ENCODE results near the gene OAS2.

Gene OAS2

GRCh38 chr12:112978163-112979040 is at the start of gene OAS2:
Gene OAS2 (plus strand): TSS chr12:112978519. CDS start chr12:112978609, 90 bp downstream.
- peak; percentile 89 for DNase-seq (ENCODE audit: low spot score)

- DNase-seq (ENCODE audit: low spot score) = no peak
Observed at GRCh38 chr12:112928978-112929377, 49.3 kb upstream of the OAS2 start.

GRCh38 chr12:112929715-112930114 is 48.6 kb upstream of the OAS2 start:
- DNase-seq (ENCODE audit: low spot score) = no peak

- DNase-seq (ENCODE audit: low spot score) = no peak
Observed at GRCh38 chr12:112930350-112930749, 48.0 kb upstream of the OAS2 start.

- DNase-seq (ENCODE audit: low spot score) = no peak
Observed at GRCh38 chr12:112932485-112933128, 45.7 kb upstream of the OAS2 start.

GRCh38 chr12:112933129-112933505 is 45.2 kb upstream of the OAS2 start:
- no peak for DNase-seq (ENCODE audit: low spot score)

GRCh38 chr12:112936264-112936663 is 42.1 kb upstream of the OAS2 start:
- no peak for DNase-seq (ENCODE audit: low spot score)

- DNase-seq (ENCODE audit: low spot score) = no peak
Observed at GRCh38 chr12:112936927-112937326, 41.4 kb upstream of the OAS2 start.

GRCh38 chr12:112937741-112938719 is 40.3 kb upstream of the OAS2 start, which contains the start of gene OAS3:
Gene OAS3 (plus strand): TSS chr12:112938474. CDS start chr12:112938531, 57 bp downstream.
- DNase-seq (ENCODE audit: low spot score) = peak; percentile 72

GRCh38 chr12:112938751-112939150 is 39.6 kb upstream of the OAS2 start:
- no peak for DNase-seq (ENCODE audit: low spot score)

- no peak for DNase-seq (ENCODE audit: low spot score)
Observed at GRCh38 chr12:112939761-112940381, 38.4 kb upstream of the OAS2 start.

GRCh38 chr12:112941528-112942335 is 36.6 kb upstream of the OAS2 start:
- DNase-seq (ENCODE audit: low spot score) = no peak

GRCh38 chr12:112942572-112942971 is 35.7 kb upstream of the OAS2 start:
- no peak for DNase-seq (ENCODE audit: low spot score)

- DNase-seq (ENCODE audit: low spot score) = no peak
Observed at GRCh38 chr12:112944024-112944690, 34.2 kb upstream of the OAS2 start.

GRCh38 chr12:112945515-112945914 is 32.8 kb upstream of the OAS2 start:
- DNase-seq (ENCODE audit: low spot score) = no peak

GRCh38 chr12:112946236-112947000 is 31.9 kb upstream of the OAS2 start:
- no peak for DNase-seq (ENCODE audit: low spot score)

GRCh38 chr12:112947314-112947713 is 31.0 kb upstream of the OAS2 start:
- DNase-seq (ENCODE audit: low spot score) = no peak

- DNase-seq (ENCODE audit: low spot score) = no peak
Observed at GRCh38 chr12:112947761-112948160, 30.6 kb upstream of the OAS2 start.

GRCh38 chr12:112948806-112949205 is 29.5 kb upstream of the OAS2 start:
- DNase-seq (ENCODE audit: low spot score) = no peak

Data from CD4-positive, alpha-beta T cell treated with Interleukin-6 at 100 ng/mL for 8 hours (primary cell).